Measurements from ENCODE around the gene P2RX4. TPM values are rescaled to one million over a fixed set of nuclear protein-coding genes. Genes with fewer than 3 reads are reported as not detected.

P2RX4 gene
- total RNA-seq, 1 experiment from 2014 or later, result 8.1 TPM

DNA sequence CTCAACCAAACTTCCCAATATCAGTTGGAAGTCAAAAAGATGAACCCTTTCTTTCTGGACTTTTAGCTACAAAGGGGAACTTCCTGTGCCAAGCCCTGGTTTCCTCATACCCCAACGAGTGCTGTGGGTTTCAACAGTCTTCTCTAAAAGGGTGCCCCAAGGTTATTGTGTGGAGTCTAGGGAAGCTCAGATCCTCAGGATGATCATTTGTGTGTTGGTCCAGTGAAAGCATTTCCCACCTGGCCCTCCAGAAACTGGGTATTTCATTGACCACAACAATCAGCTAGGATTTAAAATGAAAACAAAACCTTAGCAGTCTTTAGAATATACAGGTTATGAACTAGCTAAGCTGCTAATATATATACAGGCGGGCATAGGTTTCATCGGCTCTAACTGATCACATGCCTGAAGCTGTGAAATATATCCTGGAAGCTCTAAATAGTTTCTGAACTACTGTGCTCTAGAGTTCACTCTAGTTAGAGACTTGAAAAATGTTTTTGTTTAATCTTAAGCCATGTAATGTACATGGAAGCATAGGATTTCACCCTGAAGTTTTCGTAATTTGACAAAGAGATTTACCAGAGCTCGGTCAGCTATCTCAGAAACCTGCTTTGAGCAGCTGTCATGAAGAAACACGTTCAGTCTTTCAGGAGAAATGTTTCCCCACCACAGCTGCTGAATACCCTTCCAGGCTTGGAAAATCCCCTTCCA, 29.6 kb downstream of the P2RX4 start:
- peak overlapping the region; percentile 74 to 96 (median 95); a peak in 6 of 7 replicates for H3K27ac Mint-ChIP-seq
- no CpG with 5 or more reads among the region's 6 CpGs for WGBS (ENCODE audit: extremely low coverage, insufficient read length, low lambda C conversion rate)

More for the DNA sequence above, 29.6 kb downstream of the P2RX4 start:
- peaks cover 3% of the 10 kb centered on the region; the same call in 1 of the 2 replicates for H3K4me1 ChIP-seq (ENCODE audit: insufficient read depth, low read length)
- no peak overlapping the region for H4K5ac ChIP-seq (ENCODE audit: insufficient read length, low read depth, low read length)
- H3K23me2 ChIP-seq (ENCODE audit: insufficient read length, low read depth, low read length, poor library complexity, severe bottlenecking), result no peaks in the 10 kb centered on the region
- H4K8ac ChIP-seq (replicated peaks; ENCODE audit: insufficient read length, low read depth, low read length), result no peak overlapping the region
- H3K9ac ChIP-seq (ENCODE audit: extremely low read depth, insufficient read length, low read length), result no peak overlapping the region
- no peak overlapping the region for H3T11ph ChIP-seq (ENCODE audit: low read length)
- peaks cover 16 to 26% (median 21%) of the 10 kb centered on the region in 3 experiments; a peak in 6 of 7 replicates for H3K36me3 Mint-ChIP-seq (ENCODE audit: insufficient read depth in 1 of 3, low read depth in 3 of 3)
- TF ChIP-seq, protein P1, sequence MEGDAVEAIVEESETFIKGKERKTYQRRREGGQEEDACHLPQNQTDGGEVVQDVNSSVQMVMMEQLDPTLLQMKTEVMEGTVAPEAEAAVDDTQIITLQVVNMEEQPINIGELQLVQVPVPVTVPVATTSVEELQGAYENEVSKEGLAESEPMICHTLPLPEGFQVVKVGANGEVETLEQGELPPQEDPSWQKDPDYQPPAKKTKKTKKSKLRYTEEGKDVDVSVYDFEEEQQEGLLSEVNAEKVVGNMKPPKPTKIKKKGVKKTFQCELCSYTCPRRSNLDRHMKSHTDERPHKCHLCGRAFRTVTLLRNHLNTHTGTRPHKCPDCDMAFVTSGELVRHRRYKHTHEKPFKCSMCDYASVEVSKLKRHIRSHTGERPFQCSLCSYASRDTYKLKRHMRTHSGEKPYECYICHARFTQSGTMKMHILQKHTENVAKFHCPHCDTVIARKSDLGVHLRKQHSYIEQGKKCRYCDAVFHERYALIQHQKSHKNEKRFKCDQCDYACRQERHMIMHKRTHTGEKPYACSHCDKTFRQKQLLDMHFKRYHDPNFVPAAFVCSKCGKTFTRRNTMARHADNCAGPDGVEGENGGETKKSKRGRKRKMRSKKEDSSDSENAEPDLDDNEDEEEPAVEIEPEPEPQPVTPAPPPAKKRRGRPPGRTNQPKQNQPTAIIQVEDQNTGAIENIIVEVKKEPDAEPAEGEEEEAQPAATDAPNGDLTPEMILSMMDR (conservative IDR thresholded peaks at IDR 0.05), result no peak
- H2BK15ac ChIP-seq (ENCODE audit: low read depth, low read length), result no peak overlapping the region
- H3K18ac ChIP-seq (ENCODE audit: insufficient read length, low read depth, low read length), result no peak overlapping the region
- H2BK5ac ChIP-seq (ENCODE audit: insufficient read length, low read length), result no peak overlapping the region
- H2BK20ac ChIP-seq (ENCODE audit: low read depth, low read length, poor library complexity, severe bottlenecking), result no peak overlapping the region
- H3K79me2 ChIP-seq (ENCODE audit: insufficient read depth, low read length), result no peaks in the 10 kb centered on the region
- H4K91ac ChIP-seq (ENCODE audit: insufficient read length, low read depth, low read length), result no peak overlapping the region
- no peak overlapping the region for H3K23ac ChIP-seq (ENCODE audit: insufficient read length, low read depth, low read length)
- no peak overlapping the region for H3K4ac ChIP-seq (ENCODE audit: low read depth, low read length)
- H3K27me3 Mint-ChIP-seq (ENCODE audit: low read depth), result no peaks in the 10 kb centered on the region
- peaks cover 25 to 40% of the 10 kb centered on the region in 2 experiments for H3K4me1 Mint-ChIP-seq
- no peaks in the 10 kb centered on the region for H4K20me1 ChIP-seq (ENCODE audit: control insufficient read depth, insufficient read depth, insufficient read length)
- H3K4me2 ChIP-seq (ENCODE audit: insufficient read depth, insufficient read length, low read length), result no peak overlapping the region
- H2AK5ac ChIP-seq (ENCODE audit: insufficient read length, low read length), result no peak overlapping the region
- H3K27me3 ChIP-seq (ENCODE audit: insufficient read depth, low read length), result no peaks in the 10 kb centered on the region
- no peak for DNase-seq
- no peaks in the 10 kb centered on the region for H3K9me3 Mint-ChIP-seq
- H2BK12ac ChIP-seq (ENCODE audit: insufficient read length, low read depth, low read length), result no peak overlapping the region
- H3K9me3 ChIP-seq (ENCODE audit: control insufficient read depth, low read depth, low read length), result no peaks in the 10 kb centered on the region
- H3K56ac ChIP-seq (ENCODE audit: insufficient read length, low read depth, low read length), result no peak overlapping the region
- no peak overlapping the region for H2AFZ ChIP-seq (ENCODE audit: low read length)
- H3K4me3 Mint-ChIP-seq, result no peak overlapping the region
- H3K14ac ChIP-seq (ENCODE audit: insufficient read depth, low read length), result no peak overlapping the region
- H3K27ac ChIP-seq (ENCODE audit: insufficient read length, low read depth, low read length), result no peak overlapping the region
- H3K79me1 ChIP-seq (ENCODE audit: insufficient read depth, low read depth, low read length, poor library complexity, severe bottlenecking), result no peaks in the 10 kb centered on the region
- no peak overlapping the region for H2BK120ac ChIP-seq (ENCODE audit: low read depth, low read length, poor library complexity, severe bottlenecking)

Measured in H9 (cell line).